COLO668 (cell line): ENCODE results near the gene KIAA0825.
"Not testable (repeated sequence)": the region's sequence is repeated elsewhere in the genome, so short reads cannot be mapped to it uniquely, and the experiment has no call there.

ENCODE experiments used
- DNase-seq: peaks from one replicate; lab custom pipeline; 2025; ENCODE audit not compliant: unreplicated experiment; lab: John Stamatoyannopoulos, UW

Gene KIAA0825

GRCh38 chr5:94125107-94125506 is 493.3 kb downstream of the KIAA0825 start:
- DNase-seq: no peak

GRCh38 chr5:94116317-94116716 is 502.1 kb downstream of the KIAA0825 start:
- DNase-seq: not testable (repeated sequence)

DNA sequence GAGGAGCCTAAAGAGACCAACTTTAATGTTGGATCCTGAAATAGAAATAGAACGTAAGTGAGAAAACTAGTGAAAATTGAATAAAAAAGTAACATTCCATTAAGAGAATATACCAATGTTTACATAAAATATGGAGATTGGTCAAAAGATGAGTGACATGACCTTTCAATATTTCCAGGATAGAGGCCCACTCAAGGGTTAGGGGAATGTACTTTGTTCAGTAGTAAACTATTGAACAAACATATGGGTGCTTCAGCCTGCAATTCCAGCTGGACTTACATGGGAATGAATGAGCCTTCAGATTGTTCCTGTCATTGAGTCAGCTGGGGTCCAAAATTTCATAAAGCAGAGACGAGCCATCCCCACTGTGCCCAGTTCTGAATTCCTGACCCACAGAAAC is 505.3 kb downstream of the KIAA0825 start:
- DNase-seq: no peak

DNA sequence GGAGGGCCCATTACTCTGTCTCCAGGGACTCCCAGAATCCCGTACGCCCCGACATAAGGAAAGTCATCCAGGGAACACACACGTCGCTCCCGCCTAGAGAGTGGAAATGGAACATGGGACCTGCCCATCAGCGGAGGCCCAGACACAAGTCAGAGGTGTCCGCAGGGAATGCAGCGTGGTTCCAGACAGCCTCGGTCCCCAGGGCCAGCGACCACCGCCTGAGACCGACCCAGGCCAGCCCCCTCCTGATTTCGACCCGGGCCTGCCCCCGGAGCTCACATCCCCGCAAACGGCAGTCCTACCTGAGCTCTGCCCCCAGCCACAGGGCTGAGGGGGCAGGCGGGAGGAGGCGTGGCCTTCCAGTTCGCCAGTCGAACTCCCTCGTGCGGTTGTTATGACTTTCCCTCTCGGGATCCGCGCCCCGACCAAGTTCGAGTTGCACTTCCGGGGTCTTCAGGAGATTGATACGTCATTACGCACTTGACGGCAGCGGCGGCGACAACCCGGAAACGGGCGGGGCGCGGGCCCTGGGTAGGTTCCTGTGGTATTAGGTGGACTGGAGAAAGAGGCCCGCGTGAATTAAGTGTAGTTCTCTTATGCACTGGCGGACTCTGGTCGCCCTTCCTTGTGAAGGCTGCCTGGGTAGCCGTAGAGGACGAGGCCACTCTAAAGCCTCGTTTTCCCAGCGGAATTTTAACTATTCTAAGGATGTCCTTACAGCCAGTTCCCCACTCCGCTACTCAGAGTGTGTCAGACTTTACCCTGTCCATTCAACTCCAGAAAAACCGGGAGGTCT is 507.0 kb downstream of the KIAA0825 start:
- DNase-seq: peak; percentile 89

DNA sequence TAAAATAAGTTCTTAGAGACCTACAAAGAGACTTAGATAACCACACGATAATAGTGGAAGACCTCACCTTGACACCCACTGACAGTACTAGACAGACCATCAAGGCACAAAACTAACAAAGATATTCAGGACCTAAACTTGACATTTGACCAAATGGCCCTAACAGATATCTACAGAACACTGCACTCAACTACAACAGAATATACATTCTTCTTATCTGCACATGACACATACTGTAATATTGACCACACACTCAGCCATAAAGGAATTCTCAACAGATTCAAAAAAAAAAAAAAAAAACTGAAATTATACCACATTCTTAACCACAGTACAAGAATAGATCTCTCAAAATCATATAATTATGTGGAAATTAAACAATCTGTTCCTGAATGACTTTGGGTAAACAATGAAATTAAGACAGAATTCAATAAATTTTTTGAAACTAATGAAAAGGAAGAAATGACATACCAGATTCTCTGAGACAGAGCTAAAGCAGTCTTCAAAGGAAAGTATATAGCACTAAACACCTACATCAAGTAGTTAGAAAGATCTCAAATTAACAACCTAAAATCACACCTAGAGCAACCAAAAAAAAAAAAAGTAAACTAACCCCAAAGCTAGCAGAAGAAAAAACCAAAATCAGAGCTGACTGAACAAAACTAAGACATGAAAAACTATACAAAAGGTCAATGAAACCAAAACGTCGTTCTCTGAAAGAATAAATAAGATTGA is 514.7 kb downstream of the KIAA0825 start:
- DNase-seq: no peak
